Neural cell (in vitro differentiated cells): ENCODE data around the gene GRB2.

Experiments
- EP300 ChIP-seq: fragments of 450-650 bp; conservative IDR thresholded peaks from 2 replicates; pipeline ENCODE4 v1.6.1; 2014; ENCODE audit warnings: antibody characterized with exemption, mild to moderate bottlenecking, moderate library complexity; ENCODE audit not compliant: poor library complexity, severe bottlenecking
- EZH2 ChIP-seq: fragments of 200-600, 300-800 bp; shearing (Covaris generic), sonication (generic); IDR thresholded peaks from 2 replicates; pipeline ENCODE4 v1.6.1; 2014; ENCODE audit warnings: antibody characterized with exemption, low read length, borderline replicate concordance, mild to moderate bottlenecking; ENCODE audit not compliant: insufficient read depth, poor library complexity, severe bottlenecking
- POLR2AphosphoS5 ChIP-seq: IDR thresholded peaks from 2 replicates; pipeline ENCODE4 v1.6.1; 2012
- TF ChIP-seq, protein P1 (sequence below): fragments of 450-650 bp; IDR thresholded peaks from 2 replicates; pipeline ENCODE4 v1.5.1; 2014; ENCODE audit warnings: antibody characterized with exemption, mild to moderate bottlenecking, moderate library complexity; ENCODE audit not compliant: poor library complexity, severe bottlenecking
- TF ChIP-seq, protein P2 (sequence below): IDR thresholded peaks from 2 replicates; pipeline ENCODE4 v1.6.1; 2012; ENCODE audit warnings: borderline replicate concordance

DNA sequence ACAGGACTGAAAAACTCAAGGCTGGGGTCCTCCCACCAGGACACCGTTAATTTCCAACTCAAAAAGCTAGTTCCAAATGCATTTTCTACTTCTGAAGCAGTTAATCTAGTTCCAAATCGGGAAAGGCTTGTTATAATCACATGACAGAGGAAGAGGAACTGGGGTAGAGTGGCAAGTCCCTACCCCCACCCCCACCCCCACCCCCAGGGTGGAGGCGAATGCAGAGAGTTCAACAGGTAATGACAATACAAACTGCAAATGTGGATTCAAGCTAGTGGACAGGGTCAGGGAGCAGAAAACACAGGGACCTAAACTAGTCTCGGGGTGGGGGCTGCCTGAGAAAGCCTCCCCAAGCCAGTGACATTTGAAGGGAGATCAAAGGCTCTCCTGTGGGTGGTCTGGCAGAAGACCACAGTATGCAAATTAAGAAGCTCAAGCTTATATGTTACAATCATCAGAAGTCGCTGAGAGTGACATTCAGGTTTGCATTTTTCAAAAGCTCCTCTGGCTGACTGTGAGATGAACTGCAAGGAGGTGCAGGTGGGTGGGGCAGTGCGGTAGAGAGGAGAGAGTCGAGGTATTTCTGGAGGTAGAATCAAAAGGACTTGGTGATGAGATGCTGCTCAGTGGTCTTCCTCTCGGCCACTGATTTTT lies 59.8 kb downstream of the GRB2 start:
- TF ChIP-seq POLR2AphosphoS5, result no peak
- TF ChIP-seq, protein P1, sequence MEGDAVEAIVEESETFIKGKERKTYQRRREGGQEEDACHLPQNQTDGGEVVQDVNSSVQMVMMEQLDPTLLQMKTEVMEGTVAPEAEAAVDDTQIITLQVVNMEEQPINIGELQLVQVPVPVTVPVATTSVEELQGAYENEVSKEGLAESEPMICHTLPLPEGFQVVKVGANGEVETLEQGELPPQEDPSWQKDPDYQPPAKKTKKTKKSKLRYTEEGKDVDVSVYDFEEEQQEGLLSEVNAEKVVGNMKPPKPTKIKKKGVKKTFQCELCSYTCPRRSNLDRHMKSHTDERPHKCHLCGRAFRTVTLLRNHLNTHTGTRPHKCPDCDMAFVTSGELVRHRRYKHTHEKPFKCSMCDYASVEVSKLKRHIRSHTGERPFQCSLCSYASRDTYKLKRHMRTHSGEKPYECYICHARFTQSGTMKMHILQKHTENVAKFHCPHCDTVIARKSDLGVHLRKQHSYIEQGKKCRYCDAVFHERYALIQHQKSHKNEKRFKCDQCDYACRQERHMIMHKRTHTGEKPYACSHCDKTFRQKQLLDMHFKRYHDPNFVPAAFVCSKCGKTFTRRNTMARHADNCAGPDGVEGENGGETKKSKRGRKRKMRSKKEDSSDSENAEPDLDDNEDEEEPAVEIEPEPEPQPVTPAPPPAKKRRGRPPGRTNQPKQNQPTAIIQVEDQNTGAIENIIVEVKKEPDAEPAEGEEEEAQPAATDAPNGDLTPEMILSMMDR, result no peak
- no peak for TF ChIP-seq EP300
- TF ChIP-seq EZH2, result no peak
- TF ChIP-seq, protein P2, sequence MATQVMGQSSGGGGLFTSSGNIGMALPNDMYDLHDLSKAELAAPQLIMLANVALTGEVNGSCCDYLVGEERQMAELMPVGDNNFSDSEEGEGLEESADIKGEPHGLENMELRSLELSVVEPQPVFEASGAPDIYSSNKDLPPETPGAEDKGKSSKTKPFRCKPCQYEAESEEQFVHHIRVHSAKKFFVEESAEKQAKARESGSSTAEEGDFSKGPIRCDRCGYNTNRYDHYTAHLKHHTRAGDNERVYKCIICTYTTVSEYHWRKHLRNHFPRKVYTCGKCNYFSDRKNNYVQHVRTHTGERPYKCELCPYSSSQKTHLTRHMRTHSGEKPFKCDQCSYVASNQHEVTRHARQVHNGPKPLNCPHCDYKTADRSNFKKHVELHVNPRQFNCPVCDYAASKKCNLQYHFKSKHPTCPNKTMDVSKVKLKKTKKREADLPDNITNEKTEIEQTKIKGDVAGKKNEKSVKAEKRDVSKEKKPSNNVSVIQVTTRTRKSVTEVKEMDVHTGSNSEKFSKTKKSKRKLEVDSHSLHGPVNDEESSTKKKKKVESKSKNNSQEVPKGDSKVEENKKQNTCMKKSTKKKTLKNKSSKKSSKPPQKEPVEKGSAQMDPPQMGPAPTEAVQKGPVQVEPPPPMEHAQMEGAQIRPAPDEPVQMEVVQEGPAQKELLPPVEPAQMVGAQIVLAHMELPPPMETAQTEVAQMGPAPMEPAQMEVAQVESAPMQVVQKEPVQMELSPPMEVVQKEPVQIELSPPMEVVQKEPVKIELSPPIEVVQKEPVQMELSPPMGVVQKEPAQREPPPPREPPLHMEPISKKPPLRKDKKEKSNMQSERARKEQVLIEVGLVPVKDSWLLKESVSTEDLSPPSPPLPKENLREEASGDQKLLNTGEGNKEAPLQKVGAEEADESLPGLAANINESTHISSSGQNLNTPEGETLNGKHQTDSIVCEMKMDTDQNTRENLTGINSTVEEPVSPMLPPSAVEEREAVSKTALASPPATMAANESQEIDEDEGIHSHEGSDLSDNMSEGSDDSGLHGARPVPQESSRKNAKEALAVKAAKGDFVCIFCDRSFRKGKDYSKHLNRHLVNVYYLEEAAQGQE, result no peak
